Metanephros (tissue), 1 donor: Measurements from ENCODE around the gene DYRK2. TPM values are rescaled to one million over a fixed set of nuclear protein-coding genes. Genes with fewer than 3 reads are reported as not detected.

Source experiments
- total RNA-seq: library from RNA; depleted of rRNA; stranded (reverse); fragments of >200 nt; gene quantifications from one replicate; pipeline ENCODE4 v1.2.3, GENCODE V29; 2014

Gene DYRK2
- 48.1 TPM for total RNA-seq

GRCh38 chr12:67648521-67649260 lies at the start of gene DYRK2:
Gene DYRK2, plus strand, starts transcription at chr12:67648745. Its CDS starts 389 bp downstream, at chr12:67649134.

